ENCODE measurements around the gene ELAVL4.

Gene ELAVL4

GRCh38 chr1:50180367-50180766 lies 71.6 kb downstream of the ELAVL4 start:
- DNase-seq (ENCODE audit: low read depth), result no peak

- DNase-seq (ENCODE audit: low read depth), result no peak
Measured at GRCh38 chr1:50181027-50181663, 72.4 kb downstream of the ELAVL4 start.

DNA sequence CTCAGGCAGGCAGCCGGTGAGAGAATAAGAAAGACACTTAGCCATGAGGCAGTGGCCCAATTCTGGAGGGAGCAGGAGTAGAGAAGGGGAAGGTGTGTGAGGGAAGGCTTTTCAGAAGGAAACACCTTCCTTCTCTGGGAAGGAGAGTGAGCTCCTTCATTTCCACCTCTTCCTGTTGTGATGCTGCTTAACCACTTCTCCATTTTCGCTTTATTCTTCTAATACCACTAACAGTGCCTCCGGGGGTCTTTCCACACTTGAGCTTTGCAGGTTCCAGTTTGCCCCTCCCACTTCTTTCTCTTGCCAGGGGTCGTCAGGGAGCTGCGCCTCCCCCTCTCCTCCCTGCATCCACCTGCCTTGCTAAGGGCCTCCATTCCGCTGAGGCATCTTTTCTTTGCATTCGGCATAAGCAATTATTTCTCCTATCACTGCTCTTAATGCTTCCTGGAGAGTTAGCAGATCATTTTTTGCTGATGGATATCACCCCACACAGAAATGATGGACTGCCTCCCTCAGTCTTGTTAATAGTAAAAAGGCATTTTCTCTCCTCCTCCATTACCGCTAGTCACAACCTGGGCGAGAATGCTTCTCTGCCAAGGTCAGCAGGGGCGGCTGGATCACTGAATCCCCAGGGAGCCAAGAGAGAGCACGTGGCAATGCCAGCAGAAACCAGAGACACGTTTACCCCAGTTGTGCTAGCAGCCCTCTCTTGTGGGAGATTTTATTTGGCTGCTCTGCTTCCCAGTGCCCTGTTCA lies 74.8 kb downstream of the ELAVL4 start:
- DNase-seq (ENCODE audit: low read depth), result no peak

GRCh38 chr1:50189369-50189768 lies 80.6 kb downstream of the ELAVL4 start:
- no peak for DNase-seq (ENCODE audit: low read depth)

- no peak for DNase-seq (ENCODE audit: low read depth)
Measured at GRCh38 chr1:50193002-50193401, 84.3 kb downstream of the ELAVL4 start.

GRCh38 chr1:50195205-50195604 lies 86.5 kb downstream of the ELAVL4 start:
- DNase-seq (ENCODE audit: low read depth), result no peak

- no peak for DNase-seq (ENCODE audit: low read depth)
Measured at GRCh38 chr1:50196081-50196480, 87.4 kb downstream of the ELAVL4 start.

DNA sequence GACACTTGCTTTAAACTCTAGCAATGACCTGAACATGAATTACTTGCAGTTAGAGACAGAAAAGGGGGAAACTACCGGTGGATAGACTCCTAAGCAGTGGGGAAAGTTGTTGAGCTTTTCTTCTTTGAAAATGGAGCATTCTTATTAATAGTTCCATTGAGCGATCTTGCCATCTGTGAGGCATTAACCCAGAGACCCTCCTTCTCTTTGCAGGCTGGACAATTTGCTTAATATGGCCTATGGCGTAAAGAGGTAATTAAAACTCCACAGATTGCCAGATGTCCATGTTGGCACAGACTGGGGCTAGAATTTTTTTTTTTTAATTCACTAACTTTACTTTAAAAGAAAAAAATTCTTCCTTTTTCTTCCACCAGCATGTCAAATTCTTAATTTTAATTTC lies 88.5 kb downstream of the ELAVL4 start:
- no peak for DNase-seq (ENCODE audit: low read depth)

DNA sequence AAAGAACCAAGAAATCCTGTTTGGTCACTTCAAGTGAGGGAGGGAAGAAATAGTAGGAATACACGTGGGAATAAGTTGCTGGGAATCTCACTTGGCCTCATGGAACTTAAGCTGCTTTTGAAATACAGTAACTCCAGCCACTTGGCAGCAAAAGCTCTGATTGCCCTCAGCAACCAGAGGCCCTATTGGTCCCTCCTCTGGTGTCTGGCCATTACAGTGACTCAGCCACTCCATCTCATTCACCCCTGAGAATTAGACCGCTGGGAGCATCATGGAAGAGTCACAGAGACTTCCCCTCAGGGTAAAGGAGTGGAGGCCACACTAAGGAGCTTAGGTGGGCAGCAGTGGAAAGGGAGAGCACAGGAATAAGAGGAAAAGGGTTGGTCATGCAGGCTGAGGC lies 99.6 kb downstream of the ELAVL4 start:
- no peak for DNase-seq (ENCODE audit: low read depth)

GRCh38 chr1:50208756-50209155 lies 100.0 kb downstream of the ELAVL4 start:
- no peak for DNase-seq (ENCODE audit: low read depth)

GRCh38 chr1:50209749-50210148 lies 101.0 kb downstream of the ELAVL4 start:
- DNase-seq (ENCODE audit: low read depth), result no peak

- no peak for DNase-seq (ENCODE audit: low read depth)
Measured at GRCh38 chr1:50213505-50213904, 104.8 kb downstream of the ELAVL4 start.

DNA sequence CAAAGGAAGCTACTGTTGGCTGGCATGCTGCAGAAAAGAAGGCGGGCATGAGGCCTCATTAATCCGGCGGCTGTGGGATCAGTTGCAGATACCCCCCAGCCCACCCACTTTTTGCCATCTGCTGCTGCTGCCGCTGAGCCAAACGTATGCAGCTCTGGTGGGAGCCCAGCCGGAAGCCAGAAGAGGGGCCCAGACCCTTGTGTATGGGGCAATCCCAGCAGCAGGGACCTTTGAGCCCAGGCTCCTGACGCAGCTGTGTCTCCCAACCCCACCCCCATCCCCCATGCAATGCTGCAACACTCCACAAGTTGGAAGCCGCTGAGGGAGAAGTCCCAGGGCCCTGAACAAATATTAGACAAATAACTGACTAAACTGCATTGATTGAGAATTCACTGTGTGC lies 106.0 kb downstream of the ELAVL4 start:
- no peak for DNase-seq (ENCODE audit: low read depth)

DNA sequence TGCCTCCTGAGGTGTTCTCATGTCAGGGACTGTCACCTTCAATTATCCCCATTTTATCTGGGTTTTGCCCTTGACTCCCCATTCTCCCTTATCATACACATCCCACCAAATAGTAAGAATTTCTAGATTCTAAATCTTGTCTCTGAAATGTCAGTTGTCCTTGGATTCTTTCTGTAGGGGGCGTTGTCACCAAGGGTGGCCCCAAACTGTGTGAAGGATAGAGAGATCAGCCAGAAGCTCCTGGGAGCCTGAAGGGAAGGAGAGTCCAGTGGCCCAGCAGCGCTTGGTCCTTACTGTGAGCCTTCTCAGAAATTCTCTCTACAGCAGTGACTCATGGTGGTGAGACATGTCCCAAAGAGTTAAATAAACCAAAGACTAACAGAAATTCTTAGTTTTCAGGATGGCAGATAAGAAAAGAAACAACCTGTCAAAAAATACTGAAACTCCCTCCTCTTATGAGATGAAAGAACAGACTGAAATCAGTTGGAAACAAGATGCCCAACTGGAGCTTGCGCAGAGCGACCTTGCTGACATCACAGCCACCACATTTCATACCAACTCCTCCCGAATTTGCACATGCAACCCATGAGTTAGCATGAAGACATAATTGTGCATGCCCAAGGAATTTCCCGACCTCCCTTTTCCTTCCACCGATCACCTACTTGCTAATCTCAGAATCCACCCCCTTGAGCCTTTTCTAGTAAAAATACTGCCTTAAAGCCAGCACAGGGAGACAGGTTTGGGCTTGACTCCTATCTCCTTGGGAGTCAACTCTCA lies 109.8 kb downstream of the ELAVL4 start:
- DNase-seq (ENCODE audit: low read depth), result no peak

DNA sequence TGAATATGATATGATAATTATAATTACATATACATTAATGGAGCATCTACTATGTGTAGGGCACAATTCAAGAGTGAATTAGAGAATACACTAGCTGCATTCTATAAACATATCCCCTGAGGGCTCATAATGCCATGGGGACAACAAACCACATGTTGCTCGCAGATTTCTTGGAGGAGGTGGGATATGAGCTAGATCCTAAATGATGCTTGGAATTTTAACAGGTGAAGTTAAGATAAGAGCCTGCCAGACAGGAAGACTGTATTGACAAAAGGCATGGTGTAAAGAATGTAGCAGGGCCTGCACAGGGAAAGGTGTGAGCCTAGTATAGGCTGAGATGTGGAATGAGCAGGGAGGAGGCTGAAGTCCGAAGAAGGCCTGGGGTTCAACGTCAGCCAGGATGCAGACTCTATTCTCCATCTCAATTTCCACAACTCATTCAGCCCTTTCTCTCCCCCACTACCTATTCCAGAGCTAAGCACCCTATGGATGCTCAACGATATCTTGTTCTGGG lies 120.2 kb downstream of the ELAVL4 start:
- no peak for DNase-seq (ENCODE audit: low read depth)

- DNase-seq (ENCODE audit: low read depth), result no peak
Measured at GRCh38 chr1:50231209-50231608, 122.5 kb downstream of the ELAVL4 start.

GRCh38 chr1:50232336-50232735 lies 123.6 kb downstream of the ELAVL4 start:
- no peak for DNase-seq (ENCODE audit: low read depth)

- no peak for DNase-seq (ENCODE audit: low read depth)
Measured at GRCh38 chr1:50236656-50237055, 127.9 kb downstream of the ELAVL4 start.

DNA sequence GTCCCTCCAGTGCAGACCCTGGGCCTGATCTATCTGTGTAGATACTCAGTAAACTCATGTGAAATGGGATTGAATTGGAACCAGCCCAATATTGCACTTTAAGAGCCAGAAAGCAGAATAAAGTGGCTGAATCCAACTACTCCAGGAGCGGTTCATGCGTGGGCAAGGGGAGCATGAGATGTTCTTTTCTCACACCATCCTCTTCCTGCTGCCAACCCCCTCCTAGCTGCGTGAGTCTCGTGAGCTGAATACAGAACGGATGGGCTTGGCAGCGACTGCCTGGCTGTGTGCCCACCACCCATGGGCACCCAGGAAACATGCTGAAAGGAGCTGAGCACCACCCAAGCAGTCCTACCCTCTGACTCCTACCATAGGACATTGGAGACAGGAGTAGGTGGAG lies 128.3 kb downstream of the ELAVL4 start:
- no peak for DNase-seq (ENCODE audit: low read depth)

DNA sequence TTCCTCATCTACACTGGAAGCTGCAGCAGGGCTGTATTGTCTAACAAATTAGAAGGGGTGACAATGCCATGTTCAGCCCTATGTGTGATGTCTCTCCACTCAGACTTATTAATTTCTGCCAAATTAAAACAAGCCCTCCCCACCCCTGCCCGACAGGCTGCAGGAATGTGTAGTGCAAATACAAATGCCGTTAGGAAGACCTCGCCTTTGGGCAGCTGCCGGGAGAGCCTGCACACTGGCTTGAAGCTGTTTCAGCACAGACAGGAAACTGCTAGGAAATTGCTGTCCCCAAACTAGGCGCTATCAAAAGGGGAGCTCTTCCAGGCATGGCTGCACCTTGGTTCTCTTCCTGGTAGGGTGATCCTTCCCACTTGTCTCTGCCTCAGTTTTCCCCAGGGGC lies 135.2 kb downstream of the ELAVL4 start:
- DNase-seq (ENCODE audit: low read depth), result no peak

GRCh38 chr1:50246869-50247268 lies 138.1 kb downstream of the ELAVL4 start:
- no peak for DNase-seq (ENCODE audit: low read depth)

- no peak for DNase-seq (ENCODE audit: low read depth)
Measured at GRCh38 chr1:50251702-50252101, 143.0 kb downstream of the ELAVL4 start.

- no peak for DNase-seq (ENCODE audit: low read depth)
Measured at GRCh38 chr1:50252196-50252595, 143.5 kb downstream of the ELAVL4 start.
